Head of caudate nucleus (tissue), 42 donors: ENCODE data around the gene FAAH.
"Not testable (repeated sequence)": the region's sequence is repeated elsewhere in the genome, so short reads cannot be mapped to it uniquely, and the experiment has no call there.

Experiments
- DNase-seq, 42 donors: peaks; one replicate each; pipeline versions ENCODE4 v3.0.0 to v3.0.0-alpha.2; 2020 to 2021; ENCODE audit warnings: mixed read lengths in 7 of 42
- intact Hi-C: fragments of 100-400 bp; cut with DNase I; formaldehyde crosslinking; loops from one replicate; pipeline ENCODE4 v1.15.0; 2022

The FAAH gene

DNA sequence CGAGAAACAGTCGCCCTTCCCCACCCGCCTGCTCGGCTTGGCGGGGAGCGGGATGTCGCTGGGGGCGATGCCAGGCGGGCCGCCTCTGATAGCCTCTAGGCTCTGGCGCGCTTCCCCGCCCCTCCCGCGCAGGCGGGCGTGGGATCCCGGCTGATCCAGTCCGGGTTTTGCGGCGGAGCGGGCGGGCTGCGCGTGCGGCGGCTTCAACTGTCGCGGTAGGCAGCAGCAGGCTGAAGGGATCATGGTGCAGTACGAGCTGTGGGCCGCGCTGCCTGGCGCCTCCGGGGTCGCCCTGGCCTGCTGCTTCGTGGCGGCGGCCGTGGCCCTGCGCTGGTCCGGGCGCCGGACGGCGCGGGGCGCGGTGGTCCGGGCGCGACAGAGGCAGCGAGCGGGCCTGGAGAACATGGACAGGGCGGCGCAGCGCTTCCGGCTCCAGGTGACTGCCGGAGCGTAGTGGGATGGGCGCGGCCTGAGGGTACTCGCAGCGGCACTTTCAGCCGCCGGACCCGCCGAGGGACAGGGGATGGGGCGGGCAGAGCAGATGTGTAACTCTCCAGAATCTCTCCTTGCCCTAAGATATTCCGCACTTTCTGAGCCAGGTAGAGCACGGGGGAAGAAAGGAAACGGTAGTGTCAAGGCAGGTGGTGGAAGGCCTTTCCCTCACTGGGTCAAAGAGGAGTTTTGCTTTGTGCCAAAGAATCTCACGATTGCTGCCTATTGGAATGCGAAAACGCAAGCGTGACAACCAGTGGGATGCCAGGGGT is at the start of gene FAAH:
TSS of gene FAAH (plus strand) at position 210 of the 764 bp plus-strand sequence. CDS start at position 242, 32 bp downstream.
- intact Hi-C loops, result no loop called here
- DNase-seq, result peak; percentile 67 to 95 (median 89)

DNA sequence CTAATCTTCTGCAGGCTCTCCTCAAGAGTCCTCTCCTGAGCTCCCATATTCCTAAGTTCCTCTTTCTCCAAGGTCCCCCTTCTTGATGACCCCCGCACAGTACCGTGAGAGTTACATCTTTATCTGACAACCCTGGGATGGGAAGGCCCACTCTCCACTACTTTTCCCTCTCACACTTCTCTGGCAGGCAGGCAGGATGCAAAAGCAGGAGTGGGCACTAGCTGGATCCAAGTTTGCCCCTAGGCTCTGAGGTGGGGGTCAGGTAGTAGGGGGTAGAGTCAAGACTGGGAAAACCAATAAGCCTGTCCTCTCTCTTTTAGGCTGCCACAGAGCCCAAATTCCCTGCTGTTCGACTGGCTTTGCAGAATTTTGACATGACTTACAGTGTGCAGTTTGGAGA is 49.6 kb upstream of the FAAH start:
- intact Hi-C loops, result loop anchor here (5.0 kb wide), 1 partner anchor 42 kb away; the partner anchor contains the start of genes LRRC41 and UQCRH
- no peak for DNase-seq

DNA sequence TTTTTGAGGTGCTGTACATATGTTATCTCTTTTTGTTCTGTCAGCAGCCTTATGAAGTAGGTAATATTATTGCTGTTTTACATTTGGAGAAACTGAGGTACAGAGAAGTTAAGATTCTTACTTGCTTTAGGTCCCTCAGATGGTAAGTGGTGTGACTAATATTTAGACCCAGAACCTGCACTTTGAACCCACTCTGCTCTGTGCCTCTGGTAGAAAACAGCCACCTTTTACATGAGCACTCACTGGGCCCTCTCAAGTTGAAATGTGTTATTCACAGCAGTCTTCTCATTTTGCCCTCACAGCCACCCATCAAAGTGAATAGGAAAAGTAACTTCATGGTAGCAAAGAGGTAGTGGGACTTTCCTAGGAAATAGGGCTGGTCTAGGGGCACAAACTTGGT is 48.8 kb upstream of the FAAH start:
- intact Hi-C loops, result no loop called here

DNA sequence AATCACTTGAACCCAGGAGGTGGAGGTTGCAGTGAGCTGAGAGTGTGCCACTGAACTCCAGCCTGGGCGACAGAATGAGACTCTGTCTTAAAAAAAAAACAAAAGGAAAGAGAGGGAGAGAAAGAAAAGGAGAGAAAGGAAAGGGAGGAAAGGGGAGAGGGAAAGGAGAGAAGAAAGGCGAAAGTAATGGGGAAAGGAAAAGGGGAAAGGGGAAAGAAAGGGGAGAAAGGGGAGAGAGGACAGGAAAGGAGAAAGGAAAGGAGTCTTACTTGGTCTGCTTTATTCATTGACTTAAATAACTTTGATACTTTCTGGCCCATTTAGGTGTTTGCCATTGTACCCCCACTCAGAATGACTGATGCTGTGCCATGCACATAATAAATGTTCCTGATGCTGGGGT is 41.8 kb upstream of the FAAH start:
- DNase-seq, result no peak
- intact Hi-C loops, result no loop called here

More for the DNA sequence above, 48.8 kb upstream of the FAAH start:
- DNase-seq, result no peak

DNA sequence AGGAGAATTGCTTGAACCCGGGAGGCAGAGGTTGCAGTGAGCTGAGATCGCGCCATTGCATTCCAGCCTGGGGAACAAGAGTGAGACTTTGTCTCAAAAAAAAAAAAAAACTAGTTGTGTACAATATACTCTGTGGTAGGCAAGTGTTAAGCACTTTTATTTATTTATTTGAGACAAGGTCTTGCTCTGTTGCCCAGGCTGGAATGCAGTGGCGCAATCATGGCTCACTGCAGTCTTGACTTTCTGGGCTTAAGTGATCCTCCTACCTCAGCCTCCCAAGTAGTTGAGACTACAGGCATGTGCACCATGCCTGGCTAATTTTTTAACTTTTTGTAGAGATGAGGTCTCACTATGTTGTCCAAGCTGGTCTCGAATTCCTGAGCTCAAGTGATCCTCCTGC is 38.2 kb upstream of the FAAH start:
- DNase-seq, intact Hi-C loops: not testable (repeated sequence)

DNA sequence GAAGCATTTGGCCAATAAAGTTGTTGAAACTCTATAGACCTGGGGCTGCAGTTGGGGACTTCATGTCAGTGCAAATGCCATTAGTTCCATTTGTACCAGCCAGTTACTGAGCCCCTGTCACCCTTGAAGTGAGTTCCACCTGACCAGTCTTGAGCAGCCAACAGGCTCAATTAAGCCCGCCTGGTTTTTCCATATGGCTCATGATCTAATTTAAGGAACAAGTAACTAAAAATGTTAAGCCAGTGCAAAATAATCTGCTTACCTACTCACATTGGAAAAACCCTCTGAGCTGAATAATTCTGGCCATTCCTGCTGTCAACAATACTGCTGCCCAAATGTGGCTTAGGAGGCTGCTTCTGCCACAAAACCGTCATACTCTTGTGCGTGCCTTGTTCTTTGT is 32.0 kb upstream of the FAAH start:
- intact Hi-C loops, result no loop called here
- no peak for DNase-seq

DNA sequence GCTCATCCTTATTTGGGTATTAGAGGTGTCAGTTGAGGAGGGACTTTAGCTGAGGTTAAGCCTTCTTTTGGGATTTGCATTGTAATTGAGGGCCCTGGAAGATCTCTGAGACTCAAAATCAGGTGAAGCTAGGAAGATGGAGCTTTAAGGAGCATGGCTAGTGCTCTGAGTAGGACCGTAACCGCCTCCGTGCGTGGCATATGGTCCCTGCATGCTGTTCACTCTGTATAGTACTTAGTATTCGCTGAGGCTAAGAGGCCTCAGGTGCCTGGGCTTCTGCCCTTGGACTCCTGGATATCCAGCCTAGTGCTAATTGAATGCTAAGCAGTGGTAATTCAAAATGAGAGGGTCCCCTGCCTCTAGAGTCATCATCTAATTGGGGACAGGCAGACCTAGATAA is 31.0 kb upstream of the FAAH start:
- no peak for DNase-seq
- intact Hi-C loops, result no loop called here

DNA sequence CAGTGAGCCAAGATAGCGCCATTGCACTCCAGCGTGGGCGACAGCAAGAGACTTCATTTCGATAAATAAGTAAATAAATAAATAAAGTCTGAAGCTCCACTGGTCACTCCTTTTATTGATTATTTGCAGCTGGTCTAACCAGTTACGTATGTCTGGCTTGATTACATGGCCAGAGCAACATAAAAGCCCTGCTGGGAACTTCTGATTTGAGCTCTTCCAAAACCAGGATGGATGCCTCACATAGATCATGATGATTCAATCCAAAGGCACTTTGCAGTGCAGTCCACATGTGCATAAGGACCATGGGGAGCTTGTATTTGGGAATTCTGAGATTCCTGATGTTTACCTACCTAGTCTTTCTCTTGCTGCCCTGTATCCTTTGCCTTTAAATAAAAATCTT is 29.5 kb upstream of the FAAH start:
- DNase-seq, result no peak

DNA sequence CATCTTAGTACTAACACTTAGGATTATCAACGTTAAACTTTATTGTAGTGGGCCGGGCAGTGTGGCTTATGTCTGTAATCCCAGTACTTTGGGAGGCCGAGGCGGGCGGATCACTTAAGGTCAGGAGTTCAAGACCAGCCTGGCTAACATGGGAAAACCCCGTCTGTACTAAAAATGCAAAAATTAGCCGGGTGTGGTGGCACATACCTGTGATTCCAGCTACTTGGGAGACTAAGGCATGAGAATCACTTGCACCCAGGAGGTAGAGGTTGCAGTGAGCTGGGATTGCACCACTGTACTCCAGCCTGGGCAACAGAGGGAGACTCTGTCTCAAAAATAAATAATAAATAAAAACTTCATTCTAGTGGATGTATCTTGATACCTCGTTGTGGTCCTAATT is 28.3 kb upstream of the FAAH start:
- intact Hi-C loops, DNase-seq: not testable (repeated sequence)

More for the DNA sequence above, 29.5 kb upstream of the FAAH start:
- intact Hi-C loops, result no loop called here

DNA sequence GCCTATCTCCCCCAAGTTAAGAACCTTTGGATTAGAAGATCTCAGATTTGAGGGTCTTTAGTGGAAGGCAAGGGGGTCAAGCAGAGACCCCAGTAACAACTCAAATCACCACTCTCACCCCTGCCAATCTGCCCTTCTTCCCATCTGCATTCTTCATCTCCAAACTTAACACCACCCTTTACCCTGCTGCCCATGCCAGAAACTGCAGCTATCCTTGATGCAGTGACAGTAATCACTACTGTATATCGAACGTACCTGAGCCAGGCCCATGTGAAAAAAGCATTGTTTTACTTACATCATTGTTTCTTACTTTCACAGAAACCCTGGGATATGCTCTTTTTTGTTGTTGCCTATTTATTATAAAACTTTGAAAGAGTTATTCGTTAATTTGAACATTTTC is 27.0 kb upstream of the FAAH start:
- intact Hi-C loops, result no loop called here
- DNase-seq, result no peak

DNA sequence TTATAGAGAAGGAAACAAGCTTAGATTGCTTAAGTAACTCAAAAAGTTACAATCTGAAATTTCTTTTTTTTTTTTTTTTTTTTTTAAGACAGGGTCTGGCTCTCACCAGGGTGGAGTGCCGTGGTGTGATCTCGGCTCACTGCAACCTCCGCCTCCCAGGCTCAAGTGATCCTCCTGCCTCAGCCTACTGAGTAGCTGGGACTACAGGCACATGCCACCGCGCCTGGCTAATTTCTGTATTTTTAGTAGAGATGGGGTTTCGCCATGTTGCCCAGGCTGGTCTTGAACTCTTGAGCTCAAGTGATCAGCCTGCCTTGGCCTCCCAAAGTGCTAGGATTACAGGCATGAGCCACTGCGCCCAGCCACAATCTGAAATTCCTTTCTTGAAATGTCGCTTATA is 26.4 kb upstream of the FAAH start:
- intact Hi-C loops, result loop anchor here (2.0 kb wide), 1 partner anchor 29 kb away; no protein-coding TSS in a partner anchor
- DNase-seq, result not testable (repeated sequence)

DNA sequence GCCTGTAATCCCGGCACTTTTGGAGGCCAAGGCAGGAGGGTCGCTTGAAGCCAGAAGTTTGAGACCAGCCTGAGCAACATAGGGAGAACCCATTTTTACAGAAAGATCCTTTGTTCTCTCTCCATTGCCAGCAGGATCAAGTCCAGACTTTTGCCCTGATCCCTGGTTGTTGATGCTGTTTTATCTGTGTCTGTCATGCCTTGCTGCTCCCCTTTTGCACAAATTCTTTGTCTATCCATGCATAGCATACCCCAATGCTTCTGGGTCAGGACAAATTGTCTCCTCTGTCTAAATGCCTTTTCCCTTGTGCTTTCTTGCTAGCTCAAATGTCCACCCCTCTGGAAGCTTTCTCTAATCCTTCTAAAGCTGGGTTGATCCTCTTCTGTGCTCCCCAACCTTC is 25.3 kb upstream of the FAAH start:
- DNase-seq, result no peak
- intact Hi-C loops, result loop anchor here (2.0 kb wide), 1 partner anchor 30 kb away; no protein-coding TSS in a partner anchor

DNA sequence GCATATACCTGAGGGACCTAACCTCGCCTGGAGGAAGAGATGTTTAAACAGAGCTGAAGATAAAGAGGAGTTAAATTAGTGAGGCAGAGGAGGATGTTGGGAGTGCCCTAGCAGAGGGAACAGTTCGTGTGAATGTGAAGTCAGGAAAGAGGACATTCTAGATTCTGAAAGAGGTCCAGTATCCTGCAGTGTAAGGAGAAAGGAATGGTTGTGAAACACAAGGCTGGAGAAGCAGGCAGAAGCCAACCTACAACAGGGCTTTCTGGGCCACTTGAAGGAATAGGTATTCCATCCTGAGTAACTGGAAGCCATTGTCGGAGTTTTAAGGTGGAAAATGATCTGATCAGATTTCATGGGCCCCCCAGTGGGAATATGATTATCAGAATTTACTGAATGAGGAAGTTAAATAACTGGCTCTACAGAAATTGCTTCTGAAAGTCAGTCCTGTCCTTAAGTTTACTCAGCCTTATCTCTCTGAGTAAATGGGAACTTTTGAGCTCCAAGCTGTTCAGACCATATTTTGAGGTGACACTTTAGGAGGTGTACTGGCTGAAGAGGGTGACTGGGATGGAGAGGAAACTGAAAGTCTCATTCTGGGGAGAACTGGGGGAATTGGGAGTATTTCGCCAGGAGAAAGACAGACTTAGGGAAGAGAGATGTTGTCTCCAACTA is 24.4 kb upstream of the FAAH start:
- intact Hi-C loops, result loop anchor here (2.0 kb wide), 1 partner anchor 31 kb away; no protein-coding TSS in a partner anchor
- DNase-seq, result no peak

DNA sequence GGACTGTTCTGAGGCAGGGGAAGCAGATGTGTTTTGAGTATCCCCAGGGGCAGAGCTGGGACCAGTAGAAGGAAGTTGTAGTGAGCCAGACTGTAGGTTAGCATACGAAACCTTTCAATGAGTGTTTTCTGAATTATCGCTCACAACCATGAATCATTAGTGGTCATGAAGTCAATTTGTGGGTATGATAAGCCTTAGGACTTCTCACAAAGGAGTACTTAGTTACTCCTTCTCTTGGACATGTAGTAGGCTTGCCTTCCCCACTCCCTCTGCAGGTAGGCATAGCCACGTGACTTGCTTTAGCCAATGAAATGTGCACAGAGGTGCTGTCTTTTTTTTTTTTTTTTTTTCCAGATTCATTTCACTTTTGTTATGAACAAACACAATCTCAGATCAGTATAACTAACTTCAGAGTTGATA is 23.9 kb upstream of the FAAH start:
- DNase-seq, result peak in 1 of 42 donors; percentile 4
- intact Hi-C loops, result no loop called here

DNA sequence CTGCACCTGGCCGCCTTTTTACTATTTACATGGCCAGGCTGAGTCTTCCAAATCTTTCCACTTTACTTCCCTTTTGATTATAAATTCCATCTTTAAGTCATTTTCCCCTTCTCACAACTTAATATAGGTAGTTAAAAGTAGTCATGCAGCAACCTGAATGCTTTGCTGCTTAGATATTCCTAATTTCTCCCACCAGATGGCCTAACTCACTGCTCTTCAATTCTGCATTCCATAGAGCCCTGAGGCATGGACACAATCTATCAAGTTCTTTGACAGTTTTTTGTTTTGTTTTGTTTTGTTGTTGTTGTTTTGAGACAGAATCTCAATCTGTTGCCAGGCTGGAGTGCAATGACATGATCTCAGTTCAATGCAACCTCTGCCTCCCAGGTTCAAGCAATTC is 21.7 kb upstream of the FAAH start:
- intact Hi-C loops, result no loop called here

DNA sequence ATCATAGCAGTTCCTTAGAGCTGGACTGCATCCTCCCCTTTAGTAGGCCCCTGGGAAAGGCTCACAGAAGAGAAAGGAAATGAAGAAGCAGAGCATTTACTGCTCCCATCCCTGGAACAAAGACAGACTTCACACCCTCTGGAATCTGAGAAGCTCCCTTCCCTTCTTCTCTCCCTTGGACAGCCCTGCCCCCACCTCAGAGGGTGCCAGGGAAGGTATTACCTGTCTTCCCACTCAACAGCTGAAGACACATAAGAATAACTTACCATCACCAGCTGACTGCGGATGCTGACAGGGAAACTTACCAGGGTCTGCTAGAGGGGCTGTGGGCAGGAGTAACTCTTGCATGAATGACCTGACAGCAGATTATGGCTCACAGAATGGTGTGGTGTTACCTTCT is 14.1 kb upstream of the FAAH start:
- intact Hi-C loops, result no loop called here
- DNase-seq, result no peak

More for the DNA sequence above, 21.7 kb upstream of the FAAH start:
- no peak for DNase-seq

DNA sequence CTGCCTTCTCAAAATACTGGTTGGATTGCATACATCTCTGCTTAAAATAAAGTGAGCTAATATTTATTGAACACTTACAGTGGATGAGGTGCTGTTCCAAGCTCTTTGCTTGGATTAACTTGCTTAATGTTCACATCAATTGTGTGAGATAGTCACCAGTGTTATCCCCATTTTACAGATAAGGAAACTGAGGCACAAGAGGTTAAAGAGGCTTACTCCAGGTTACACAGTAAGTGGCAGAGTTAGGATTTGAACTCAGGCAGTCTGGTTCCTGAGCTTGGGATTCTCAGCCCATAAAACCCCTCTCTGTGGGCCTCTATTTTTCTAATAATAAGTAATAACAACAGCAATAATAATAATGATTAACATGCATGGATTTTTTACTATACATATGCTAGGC is 13.6 kb upstream of the FAAH start:
- no peak for DNase-seq
- intact Hi-C loops, result no loop called here

DNA sequence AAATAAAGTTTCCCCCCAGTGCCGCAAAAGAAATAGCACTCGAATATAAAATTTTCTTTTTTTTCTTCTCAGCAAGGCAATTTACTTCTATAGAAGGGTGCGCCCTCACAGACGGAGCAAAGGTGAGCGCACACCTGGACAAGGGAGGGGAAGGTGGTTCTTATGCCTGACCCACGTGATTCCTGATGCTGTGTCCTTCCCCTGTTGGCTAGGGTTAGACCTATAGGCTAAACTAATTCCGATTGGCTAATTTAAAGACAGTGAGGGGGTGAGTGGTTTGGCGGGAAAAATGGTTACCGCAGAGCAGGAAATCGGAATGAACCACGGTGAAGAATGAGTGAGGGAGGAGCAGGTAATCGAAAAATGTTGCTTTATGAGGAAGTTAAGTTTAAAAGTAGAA is 607 bp upstream of the FAAH start:
- DNase-seq, result peak in 5 of 42 donors; percentile 25 to 58 (median 36)
- intact Hi-C loops, result no loop called here

DNA sequence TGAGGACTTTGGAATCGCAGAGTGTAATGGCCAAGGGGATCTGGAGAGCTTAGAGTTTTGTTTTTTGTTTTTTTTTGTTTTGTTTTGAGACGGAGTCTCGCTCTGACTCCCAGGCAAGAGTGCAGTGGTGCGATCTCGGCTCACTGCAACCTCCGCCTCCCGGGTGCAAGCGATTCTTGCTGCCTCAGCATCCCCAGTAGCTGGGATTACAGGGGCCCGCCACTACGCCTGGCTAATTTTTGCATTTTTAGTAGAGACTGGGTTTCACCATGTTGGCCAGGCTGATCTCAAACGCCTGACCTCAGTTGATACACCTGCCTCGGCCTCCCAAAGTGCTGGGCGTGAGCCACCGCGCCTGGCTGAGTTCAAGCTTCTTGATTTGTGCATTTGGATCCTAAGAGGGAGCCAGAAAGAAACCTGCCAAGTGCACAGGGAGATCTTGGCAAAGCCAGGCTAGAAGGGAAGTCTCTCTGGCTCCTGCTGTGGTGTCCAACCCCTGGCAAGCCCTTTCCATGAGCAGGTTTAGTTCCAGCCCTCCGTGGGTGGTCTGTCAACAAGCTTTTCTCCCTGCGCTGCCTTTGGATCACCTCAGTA is 852 bp downstream of the FAAH start:
- intact Hi-C loops, result no loop called here
- DNase-seq, result peak in 16 of 42 donors; percentile 18 to 63 (median 39)
